Vagina (tissue), 2 donors: ENCODE results near the gene NMT1.

Source experiments
- CTCF ChIP-seq, 3 experiments: fragments of 450-650 bp in 2 of 3; fragments of 200-600 bp in 1 of 3; sonication (generic) in 1 of 3; IDR thresholded peaks; one replicate each; pipeline ENCODE4 v1.5.1; 2017 to 2019; ENCODE audit warnings: antibody characterized with exemption in 3 of 3, mild to moderate bottlenecking in 2 of 3, moderate library complexity in 2 of 3
- POLR2A ChIP-seq, 2 donors: fragments of 450-650 bp; IDR thresholded peaks; one replicate each; pipeline ENCODE4 v1.6.1; 2017; ENCODE audit warnings: antibody characterized with exemption in 2 of 2, mild to moderate bottlenecking in 2 of 2, moderate library complexity in 2 of 2
- POLR2AphosphoS5 ChIP-seq, 2 donors: sonication (generic); formaldehyde crosslinking; IDR thresholded peaks; one replicate each; pipeline ENCODE4 v1.9.0; 2017; ENCODE audit warnings: antibody characterized with exemption in 2 of 2, mild to moderate bottlenecking in 2 of 2, low read depth in 1 of 2; ENCODE audit not compliant: insufficient read depth in 1 of 2

- no peak for TF ChIP-seq POLR2AphosphoS5 (IDR thresholded peaks at IDR 0.05; ENCODE audit: insufficient read depth in 1 of 2, low read depth in 1 of 2)
- TF ChIP-seq CTCF (IDR thresholded peaks at IDR 0.05): no peak
- TF ChIP-seq POLR2A (IDR thresholded peaks at IDR 0.05): no peak
These were observed 56.9 kb downstream of the NMT1 start for GRCh38 chr17:45117848-45118646.
